Panc1 (cell line): ENCODE data around the gene PSMA3. TPM values are rescaled to one million over a fixed set of nuclear protein-coding genes. Genes with fewer than 3 reads are reported as not detected.

Experiments
- ATAC-seq: fragments of 200-7000 bp; cut with Tn5 transposase; 2 replicates; pipeline ENCODE4 v1.9.1; 2020; ENCODE audit warnings: mild to moderate bottlenecking, moderate library complexity
- BruUV-seq: library from RNA; stranded (reverse); fragments of 400-500 nt; replicated peaks from 2 replicates; lab custom pipeline; 2021; lab: Mats Ljungman, UMichigan
- CTCF ChIA-PET: fragments of 300-600 bp; sonication (Branson Sonifier 250); formaldehyde crosslinking; loops from one replicate; lab custom pipeline; 2022; ENCODE audit warnings: antibody characterized with exemption; lab: Charles Lee
- POLR2A ChIA-PET: fragments of 300-600 bp; sonication (Branson Sonifier 250); formaldehyde crosslinking; loops from one replicate; lab custom pipeline; 2022; ENCODE audit warnings: antibody characterized with exemption; lab: Charles Lee
- DNase-seq: peaks from one replicate; pipeline ENCODE4 v3.0.0-alpha.2; 2010; ENCODE audit warnings: low read depth, low spot score
- H3K27ac ChIP-seq: 2 replicates; pipeline ENCODE4 v1.5.1; 2011; ENCODE audit warnings: mild to moderate bottlenecking, low read length, inconsistent platforms
- H3K27me3 ChIP-seq: fragments of 200-500 bp; sonication (Bioruptor generic); 2 replicates; pipeline ENCODE4 v1.6.0; 2014; ENCODE audit warnings: low read length, inconsistent platforms; ENCODE audit not compliant: control insufficient read depth, insufficient read depth
- H3K36me3 ChIP-seq: fragments of 200-500 bp; sonication (Bioruptor generic); 2 replicates; pipeline ENCODE4 v1.5.1; 2014; ENCODE audit warnings: inconsistent platforms, mild to moderate bottlenecking, low read length, moderate library complexity; ENCODE audit not compliant: control insufficient read depth, insufficient read depth
- H3K4me1 ChIP-seq: 2 replicates; pipeline ENCODE4 v1.5.1; 2011; ENCODE audit warnings: inconsistent platforms, mild to moderate bottlenecking, low read length, moderate library complexity; ENCODE audit not compliant: control insufficient read depth, insufficient read depth
- H3K4me3 ChIP-seq, 2 experiments: 2 replicates each; pipeline ENCODE4 v1.5.1; 2011 to 2012; ENCODE audit warnings: low read depth in 2 of 2, low read length in 2 of 2, mild to moderate bottlenecking in 2 of 2, inconsistent platforms in 1 of 2, moderate library complexity in 1 of 2
- H3K9me3 ChIP-seq: fragments of 200-500 bp; sonication (Bioruptor generic); 2 replicates; pipeline ENCODE4 v1.5.1; 2014; ENCODE audit warnings: low read depth, mild to moderate bottlenecking, inconsistent platforms, low read length, moderate library complexity; ENCODE audit not compliant: control insufficient read depth, insufficient read depth
- POLR2AphosphoS5 ChIP-seq: IDR thresholded peaks from 2 replicates; pipeline ENCODE4 v1.6.1; 2012; ENCODE audit warnings: mild to moderate bottlenecking, low read depth, low read length, moderate library complexity
- SIN3A ChIP-seq: IDR thresholded peaks from 2 replicates; pipeline ENCODE4 v1.6.1; 2012; ENCODE audit warnings: low read depth, mild to moderate bottlenecking, low read length, moderate library complexity, borderline replicate concordance; ENCODE audit not compliant: insufficient read depth
- TCF7L2 ChIP-seq: IDR thresholded peaks from 2 replicates; pipeline ENCODE4 v1.6.1; 2011; ENCODE audit warnings: mild to moderate bottlenecking, low read depth, low read length, inconsistent platforms
- in situ Hi-C: cut with HindIII; loops from 2 replicates; pipeline ENCODE4 v1.10.0; 2016; ENCODE audit warnings: low sequenced_read_pairs, low pct_unique_long_range_greater_than_20kb
- intact Hi-C: fragments of 100-400 bp; cut with micrococcal nuclease; formaldehyde crosslinking; loops from one replicate; pipeline ENCODE4 v1.10.0; 2022; ENCODE audit not compliant: unreplicated experiment
- total RNA-seq: library from RNA; stranded (reverse); gene quantifications from one replicate; pipeline ENCODE4 v1.2.1, GENCODE V29; 2021; ENCODE audit not compliant: unreplicated experiment
- TF ChIP-seq, protein P1 (sequence below): fragments of 450-650 bp; IDR thresholded peaks from 2 replicates; pipeline ENCODE4 v1.5.1; 2017; ENCODE audit warnings: mild to moderate bottlenecking
- TF ChIP-seq, protein P2 (sequence below), 2 experiments: IDR thresholded peaks; 2 replicates each; pipeline ENCODE4 v1.6.1; 2011 to 2012; ENCODE audit warnings: low read depth in 2 of 2, control low read depth in 1 of 2, low read length in 1 of 2, mild to moderate bottlenecking in 1 of 2, moderate library complexity in 1 of 2; ENCODE audit not compliant: insufficient read depth in 1 of 2

Gene PSMA3
- total RNA-seq, 1 experiment from 2014 or later, result 159 TPM

DNA sequence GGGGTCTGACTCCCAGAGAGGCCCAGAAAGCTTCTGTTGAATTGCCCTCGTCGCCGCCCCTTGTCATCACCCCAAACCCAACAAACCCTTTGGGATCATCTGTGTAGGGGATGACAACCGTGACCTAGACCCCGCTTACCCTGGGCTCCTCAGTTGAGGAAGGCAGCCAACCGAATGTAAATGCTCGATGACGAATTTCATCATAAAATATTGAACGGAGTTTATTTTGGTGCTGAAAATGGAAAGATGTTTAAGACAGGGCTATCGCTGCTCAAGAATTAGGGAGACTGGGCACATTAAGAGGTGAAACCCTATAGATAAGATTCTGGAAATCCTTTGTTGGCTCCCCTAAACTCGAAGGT is 44.2 kb upstream of the PSMA3 start:
- Histone ChIP-seq H3K27ac (peak overlapping the region; percentile 90), H3K9me3 (no peaks in the 10 kb centered on the region), H3K4me1 (peaks cover 4% of the 10 kb centered on the region; the same call in 1 of the 2 replicates), H3K4me3 (peak overlapping the region; percentile 96 to 97), H3K36me3 (peaks cover 6% of the 10 kb centered on the region; the same call in 1 of the 2 replicates), H3K27me3 (no peaks in the 10 kb centered on the region)
- ATAC-seq, result no peak
- TF ChIP-seq, protein P1, sequence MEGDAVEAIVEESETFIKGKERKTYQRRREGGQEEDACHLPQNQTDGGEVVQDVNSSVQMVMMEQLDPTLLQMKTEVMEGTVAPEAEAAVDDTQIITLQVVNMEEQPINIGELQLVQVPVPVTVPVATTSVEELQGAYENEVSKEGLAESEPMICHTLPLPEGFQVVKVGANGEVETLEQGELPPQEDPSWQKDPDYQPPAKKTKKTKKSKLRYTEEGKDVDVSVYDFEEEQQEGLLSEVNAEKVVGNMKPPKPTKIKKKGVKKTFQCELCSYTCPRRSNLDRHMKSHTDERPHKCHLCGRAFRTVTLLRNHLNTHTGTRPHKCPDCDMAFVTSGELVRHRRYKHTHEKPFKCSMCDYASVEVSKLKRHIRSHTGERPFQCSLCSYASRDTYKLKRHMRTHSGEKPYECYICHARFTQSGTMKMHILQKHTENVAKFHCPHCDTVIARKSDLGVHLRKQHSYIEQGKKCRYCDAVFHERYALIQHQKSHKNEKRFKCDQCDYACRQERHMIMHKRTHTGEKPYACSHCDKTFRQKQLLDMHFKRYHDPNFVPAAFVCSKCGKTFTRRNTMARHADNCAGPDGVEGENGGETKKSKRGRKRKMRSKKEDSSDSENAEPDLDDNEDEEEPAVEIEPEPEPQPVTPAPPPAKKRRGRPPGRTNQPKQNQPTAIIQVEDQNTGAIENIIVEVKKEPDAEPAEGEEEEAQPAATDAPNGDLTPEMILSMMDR, result no peak
- no peak for TF ChIP-seq POLR2AphosphoS5
- CTCF ChIA-PET, result no interaction called here
- POLR2A ChIA-PET, result no interaction called here
- no TSS peak for BruUV-seq
- in situ Hi-C loops (no loop called here), intact Hi-C loops (no loop called here)
- no peak for DNase-seq

DNA sequence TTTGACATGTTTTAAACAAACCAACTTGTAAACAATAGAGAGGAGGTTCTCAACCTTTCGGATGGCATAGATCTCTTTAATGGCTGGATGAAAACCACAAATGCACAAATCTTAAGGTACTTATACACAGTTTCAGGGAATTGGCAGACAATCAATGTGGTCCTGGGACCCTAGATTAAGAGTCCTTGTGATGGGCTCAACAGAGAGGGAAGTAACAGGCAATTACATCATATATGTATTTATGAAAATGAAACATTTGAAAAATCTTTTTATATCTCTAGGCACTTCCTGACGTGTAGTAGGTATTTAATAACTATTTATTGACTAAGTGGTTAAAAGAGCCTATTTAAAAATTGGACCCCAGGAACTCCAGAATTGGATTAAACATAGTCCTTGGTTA is 43.8 kb upstream of the PSMA3 start:
- no peak for ATAC-seq
- ChIA-PET CTCF (no interaction called here), POLR2A (no interaction called here)
- H3K4me1 ChIP-seq, result peaks cover 4% of the 10 kb centered on the region; the same call in 1 of the 2 replicates
- no peaks in the 10 kb centered on the region for H3K9me3 ChIP-seq
- in situ Hi-C loops (no loop called here), intact Hi-C loops (no loop called here)
- BruUV-seq, result TSS peak; percentile 92
- H3K36me3 ChIP-seq, result peaks cover 6% of the 10 kb centered on the region; the same call in 1 of the 2 replicates
- no peak for DNase-seq
- H3K27ac ChIP-seq, result peak overlapping the region; percentile 90
- TF ChIP-seq, protein P2, sequence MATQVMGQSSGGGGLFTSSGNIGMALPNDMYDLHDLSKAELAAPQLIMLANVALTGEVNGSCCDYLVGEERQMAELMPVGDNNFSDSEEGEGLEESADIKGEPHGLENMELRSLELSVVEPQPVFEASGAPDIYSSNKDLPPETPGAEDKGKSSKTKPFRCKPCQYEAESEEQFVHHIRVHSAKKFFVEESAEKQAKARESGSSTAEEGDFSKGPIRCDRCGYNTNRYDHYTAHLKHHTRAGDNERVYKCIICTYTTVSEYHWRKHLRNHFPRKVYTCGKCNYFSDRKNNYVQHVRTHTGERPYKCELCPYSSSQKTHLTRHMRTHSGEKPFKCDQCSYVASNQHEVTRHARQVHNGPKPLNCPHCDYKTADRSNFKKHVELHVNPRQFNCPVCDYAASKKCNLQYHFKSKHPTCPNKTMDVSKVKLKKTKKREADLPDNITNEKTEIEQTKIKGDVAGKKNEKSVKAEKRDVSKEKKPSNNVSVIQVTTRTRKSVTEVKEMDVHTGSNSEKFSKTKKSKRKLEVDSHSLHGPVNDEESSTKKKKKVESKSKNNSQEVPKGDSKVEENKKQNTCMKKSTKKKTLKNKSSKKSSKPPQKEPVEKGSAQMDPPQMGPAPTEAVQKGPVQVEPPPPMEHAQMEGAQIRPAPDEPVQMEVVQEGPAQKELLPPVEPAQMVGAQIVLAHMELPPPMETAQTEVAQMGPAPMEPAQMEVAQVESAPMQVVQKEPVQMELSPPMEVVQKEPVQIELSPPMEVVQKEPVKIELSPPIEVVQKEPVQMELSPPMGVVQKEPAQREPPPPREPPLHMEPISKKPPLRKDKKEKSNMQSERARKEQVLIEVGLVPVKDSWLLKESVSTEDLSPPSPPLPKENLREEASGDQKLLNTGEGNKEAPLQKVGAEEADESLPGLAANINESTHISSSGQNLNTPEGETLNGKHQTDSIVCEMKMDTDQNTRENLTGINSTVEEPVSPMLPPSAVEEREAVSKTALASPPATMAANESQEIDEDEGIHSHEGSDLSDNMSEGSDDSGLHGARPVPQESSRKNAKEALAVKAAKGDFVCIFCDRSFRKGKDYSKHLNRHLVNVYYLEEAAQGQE (IDR thresholded peaks at IDR 0.05; ENCODE audit: insufficient read depth in 1 of 2, low read depth in 2 of 2, low read length in 1 of 2), result no peak
- TF ChIP-seq SIN3A (no peak), TCF7L2 (no peak), POLR2AphosphoS5 (no peak)
- TF ChIP-seq, protein P1, result no peak
- H3K27me3 ChIP-seq, result no peaks in the 10 kb centered on the region
- peak overlapping the region; percentile 96 to 97 for H3K4me3 ChIP-seq
